VCaP (cell line): ENCODE data around the gene LEMD3.

ENCODE experiments used
- H3K27ac ChIP-seq: fragments of 450-650 bp; 2 replicates; pipeline ENCODE4 v1.5.1; 2017
- TF ChIP-seq, protein P1 (sequence below): fragments of 450-650 bp; conservative IDR thresholded peaks from 2 replicates; pipeline ENCODE4 v1.5.1; 2017; ENCODE audit warnings: mild to moderate bottlenecking, moderate library complexity

LEMD3 gene

DNA sequence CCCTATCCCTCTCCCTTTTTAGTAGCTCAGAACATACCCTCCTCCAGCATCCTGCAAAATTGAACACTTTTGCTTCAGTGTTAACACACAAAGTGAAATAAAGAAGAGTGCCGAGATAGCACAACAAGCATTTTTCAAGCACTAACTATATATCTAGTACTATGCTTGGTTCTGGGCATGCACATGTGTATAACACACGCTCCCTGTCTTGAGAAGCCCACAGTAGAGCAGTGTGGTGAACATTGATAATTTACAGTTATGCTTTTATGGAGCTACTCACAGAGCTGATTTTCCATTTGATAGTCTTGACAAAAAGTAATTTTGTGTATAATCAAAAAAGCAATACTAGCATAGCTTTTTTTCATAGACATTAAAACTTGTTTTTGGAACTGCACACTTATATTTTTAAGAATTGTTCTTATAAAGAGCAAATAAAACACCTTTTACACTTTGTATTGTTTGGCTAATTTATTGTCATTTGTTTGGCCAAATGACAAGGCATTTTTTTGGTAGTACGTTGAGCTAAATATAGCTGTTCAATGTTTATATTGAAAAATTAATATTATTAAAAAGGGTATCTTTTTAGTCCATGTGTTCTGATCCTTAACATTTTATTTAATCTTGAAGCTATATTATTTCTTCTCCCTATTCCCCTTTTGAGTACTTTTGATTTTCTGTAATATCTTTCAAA lies 39.7 kb downstream of the LEMD3 start:
- TF ChIP-seq, protein P1, sequence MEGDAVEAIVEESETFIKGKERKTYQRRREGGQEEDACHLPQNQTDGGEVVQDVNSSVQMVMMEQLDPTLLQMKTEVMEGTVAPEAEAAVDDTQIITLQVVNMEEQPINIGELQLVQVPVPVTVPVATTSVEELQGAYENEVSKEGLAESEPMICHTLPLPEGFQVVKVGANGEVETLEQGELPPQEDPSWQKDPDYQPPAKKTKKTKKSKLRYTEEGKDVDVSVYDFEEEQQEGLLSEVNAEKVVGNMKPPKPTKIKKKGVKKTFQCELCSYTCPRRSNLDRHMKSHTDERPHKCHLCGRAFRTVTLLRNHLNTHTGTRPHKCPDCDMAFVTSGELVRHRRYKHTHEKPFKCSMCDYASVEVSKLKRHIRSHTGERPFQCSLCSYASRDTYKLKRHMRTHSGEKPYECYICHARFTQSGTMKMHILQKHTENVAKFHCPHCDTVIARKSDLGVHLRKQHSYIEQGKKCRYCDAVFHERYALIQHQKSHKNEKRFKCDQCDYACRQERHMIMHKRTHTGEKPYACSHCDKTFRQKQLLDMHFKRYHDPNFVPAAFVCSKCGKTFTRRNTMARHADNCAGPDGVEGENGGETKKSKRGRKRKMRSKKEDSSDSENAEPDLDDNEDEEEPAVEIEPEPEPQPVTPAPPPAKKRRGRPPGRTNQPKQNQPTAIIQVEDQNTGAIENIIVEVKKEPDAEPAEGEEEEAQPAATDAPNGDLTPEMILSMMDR = no peak
- H3K27ac ChIP-seq = peak overlapping the region; percentile 59

DNA sequence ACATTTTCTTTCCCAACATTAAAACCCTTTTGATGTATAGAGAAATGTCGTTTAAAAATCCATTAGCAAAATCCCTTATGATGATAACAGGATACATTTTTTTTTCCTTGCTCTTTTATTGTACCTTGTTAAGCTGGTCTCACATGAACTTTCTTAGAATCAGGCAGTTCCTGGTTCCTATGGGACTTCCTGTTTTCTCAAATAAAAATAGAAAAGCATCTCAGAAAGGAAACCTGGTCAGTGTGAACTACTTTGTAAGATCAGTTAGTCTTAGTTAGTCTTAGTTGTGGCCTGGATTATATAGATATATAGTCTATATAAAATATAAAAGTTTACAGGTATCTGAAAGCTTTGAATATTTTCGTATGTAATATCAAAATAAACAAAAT lies 40.3 kb downstream of the LEMD3 start:
- TF ChIP-seq, protein P1 = no peak
- H3K27ac ChIP-seq = peak overlapping the region; percentile 59

GRCh38 chr12:65217086-65217485 lies 47.7 kb downstream of the LEMD3 start:
- TF ChIP-seq, protein P1 = no peak
- H3K27ac ChIP-seq = no peak overlapping the region

GRCh38 chr12:65220761-65221160 lies 51.4 kb downstream of the LEMD3 start:
- no peak overlapping the region for H3K27ac ChIP-seq
- TF ChIP-seq, protein P1 = no peak

DNA sequence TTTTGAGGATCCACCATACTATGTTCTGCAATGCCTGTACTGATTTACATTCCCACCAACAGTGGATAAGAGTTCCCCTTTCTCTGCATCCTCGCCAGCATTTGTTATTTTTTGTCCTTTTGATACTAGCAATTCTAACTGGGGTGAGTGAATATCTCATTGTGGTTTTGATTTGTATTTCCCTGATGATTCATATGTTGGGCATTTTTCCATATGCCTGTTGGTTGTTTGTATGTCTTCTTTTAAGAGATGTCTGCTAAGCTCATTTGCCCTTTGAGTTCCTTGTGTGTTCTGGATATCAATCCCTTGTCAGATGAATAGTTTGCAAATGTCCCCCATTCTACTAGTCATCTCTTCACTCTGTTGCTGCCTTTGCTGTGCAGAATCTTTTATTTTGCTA lies 60.1 kb downstream of the LEMD3 start:
- no peak overlapping the region for H3K27ac ChIP-seq
- TF ChIP-seq, protein P1 = no peak

DNA sequence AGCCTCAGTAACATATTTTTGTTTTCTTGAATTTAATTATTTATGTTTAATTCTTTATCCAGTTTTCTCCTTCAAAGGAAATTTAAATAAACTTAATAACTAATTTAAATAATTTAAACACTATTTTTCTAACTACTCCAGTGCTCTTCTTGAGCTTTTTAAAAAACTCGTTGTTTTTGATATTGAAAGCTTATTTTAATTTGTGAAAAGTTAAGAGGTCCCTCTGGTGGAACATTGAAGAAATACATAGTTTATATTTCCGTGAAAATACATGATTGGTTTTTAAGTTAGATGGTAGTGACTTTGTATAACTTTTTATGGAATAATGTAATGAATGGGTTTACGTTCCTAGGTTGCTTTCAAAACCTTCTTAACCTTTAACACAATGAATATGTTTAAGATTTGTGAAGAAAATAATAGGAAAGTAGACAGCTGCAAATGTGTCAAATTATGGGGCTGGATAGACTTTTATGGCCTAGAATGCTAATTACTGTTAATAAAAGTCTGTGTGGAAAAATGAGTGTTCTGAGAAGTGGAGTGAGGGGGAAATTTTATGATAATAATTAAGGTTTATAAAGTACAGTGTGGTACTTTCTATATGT lies 63.2 kb downstream of the LEMD3 start:
- TF ChIP-seq, protein P1 = peak; percentile 75
- H3K27ac ChIP-seq = no peak overlapping the region

DNA sequence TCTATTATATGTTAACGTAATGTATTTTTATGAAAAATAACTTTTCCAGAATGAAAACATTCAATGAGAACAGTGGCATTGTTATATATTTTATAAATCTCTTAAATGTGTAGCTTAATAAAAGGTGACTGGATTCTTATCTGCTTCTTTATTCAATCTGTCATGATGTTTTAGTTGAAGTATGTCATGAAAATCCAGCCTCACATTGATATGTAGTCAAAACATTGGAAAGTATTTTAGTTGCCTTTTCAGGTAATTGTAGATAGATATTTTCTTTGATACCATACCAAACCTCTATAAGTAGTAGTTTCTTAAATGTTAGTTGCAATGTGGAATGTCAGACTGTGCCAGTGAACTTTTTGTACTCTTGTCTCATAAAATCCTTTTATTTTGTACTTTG lies 67.8 kb downstream of the LEMD3 start:
- TF ChIP-seq, protein P1 = no peak
- H3K27ac ChIP-seq = no peak overlapping the region
